Body of pancreas (tissue), 4 donors: Measurements from ENCODE around the gene SNED1. TPM values are rescaled to one million over a fixed set of nuclear protein-coding genes. Genes with fewer than 3 reads are reported as not detected.

Experiments used
- ATAC-seq: fragments of 150-250 bp; one replicate; pipeline ENCODE4 v1.9.1; 2016
- DNase-seq, 4 donors: peaks; one replicate each; pipeline ENCODE4 v3.0.0-alpha.2; 2019
- H3K27ac ChIP-seq, 4 donors: fragments of 200-600 bp; sonication (generic); 1 replicate in 3 of 4; 2 replicates in 1 of 4; pipeline versions ENCODE4 v1.5.1 to v1.6.1; 2016 to 2019; ENCODE audit warnings: mild to moderate bottlenecking in 1 of 4, mixed read lengths in 1 of 4, moderate library complexity in 1 of 4
- H3K27me3 ChIP-seq, 2 donors: fragments of 200-600 bp; sonication (generic); one replicate each; pipeline ENCODE4 v1.6.0; 2016; ENCODE audit warnings: mild to moderate bottlenecking in 1 of 2
- H3K36me3 ChIP-seq, 2 donors: fragments of 200-600 bp; sonication (generic); replicated peaks in 1 of 2; 2 replicates each; pipeline ENCODE4 v1.5.1; 2016; ENCODE audit warnings: low read depth in 2 of 2; ENCODE audit not compliant: insufficient read depth in 1 of 2
- H3K4me1 ChIP-seq: fragments of 200-600 bp; sonication (generic); one replicate; pipeline ENCODE4 v1.6.0; 2016
- H3K4me3 ChIP-seq, 2 donors: fragments of 200-600 bp; sonication (generic); 1 replicate in 1 of 2; 2 replicates in 1 of 2; pipeline ENCODE4 v1.5.1; 2016 to 2019
- H3K9me3 ChIP-seq, 3 donors: fragments of 200-600 bp; sonication (generic); 1 replicate in 2 of 3; 2 replicates in 1 of 3; pipeline ENCODE4 v1.5.1; 2016
- POLR2A ChIP-seq, 3 donors: fragments of 450-650 bp; IDR thresholded peaks; one replicate each; pipeline ENCODE4 v1.6.1; 2016; ENCODE audit warnings: antibody characterized with exemption in 3 of 3, mild to moderate bottlenecking in 2 of 3
- WGBS, 2 donors: methylation state at CpG; one replicate each; pipeline ENCODE4 v1.1.5; 2017; 5-methylcytosine and 5-hydroxymethylcytosine counted together
- intact Hi-C: fragments of 100-400 bp; cut with DNase I; formaldehyde crosslinking; loops from one replicate; pipeline ENCODE4 v1.15.1; 2023
- total RNA-seq, 2 donors: library from RNA; depleted of rRNA; stranded (reverse); fragments of >200 nt; gene quantifications; one replicate each; pipeline ENCODE4 v1.1.0, GENCODE V29; 2016
- TF ChIP-seq, protein P1 (sequence below), 7 experiments: fragments of 450-650 bp in 4 of 7; fragments of 200-600 bp in 3 of 7; sonication (generic) in 3 of 7; IDR thresholded peaks; one replicate each; pipeline ENCODE4 v1.5.1; 2016 to 2019; ENCODE audit warnings: antibody characterized with exemption in 7 of 7

The SNED1 gene
- total RNA-seq, 2 donors from 2014 or later, result 13.5 to 33.0 TPM

DNA sequence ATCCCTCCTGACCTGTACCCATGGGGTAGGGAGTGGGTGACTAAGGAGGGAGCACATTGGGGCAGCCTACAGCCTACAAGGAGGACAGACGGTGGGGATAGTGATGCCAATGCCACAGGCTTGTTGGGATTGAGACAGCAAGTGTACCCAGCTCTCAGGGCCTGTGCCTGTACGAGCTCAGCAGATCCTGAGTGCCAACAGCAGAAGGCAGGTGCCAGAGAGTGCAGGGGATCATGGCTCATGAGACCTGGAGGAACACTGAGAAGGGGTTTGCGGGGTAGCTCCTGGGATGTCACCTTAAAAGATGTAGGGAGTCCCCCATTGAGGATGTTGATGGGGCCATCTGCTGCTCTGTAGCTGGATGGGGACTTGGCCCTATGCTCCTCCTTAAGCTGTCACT is 10.3 kb upstream of the SNED1 start:
- no peaks in the 10 kb centered on the region for H3K36me3 ChIP-seq
- no peak for ATAC-seq
- peaks cover 45% of the 10 kb centered on the region for H3K4me1 ChIP-seq
- no peaks in the 10 kb centered on the region for H3K27me3 ChIP-seq
- intact Hi-C loops, result no loop called here
- DNase-seq, result peak in 3 of 4 donors; percentile 1 to 7 (median 5)
- no peaks in the 10 kb centered on the region for H3K9me3 ChIP-seq
- TF ChIP-seq POLR2A (IDR thresholded peaks at IDR 0.05), result no peak
- TF ChIP-seq, protein P1, sequence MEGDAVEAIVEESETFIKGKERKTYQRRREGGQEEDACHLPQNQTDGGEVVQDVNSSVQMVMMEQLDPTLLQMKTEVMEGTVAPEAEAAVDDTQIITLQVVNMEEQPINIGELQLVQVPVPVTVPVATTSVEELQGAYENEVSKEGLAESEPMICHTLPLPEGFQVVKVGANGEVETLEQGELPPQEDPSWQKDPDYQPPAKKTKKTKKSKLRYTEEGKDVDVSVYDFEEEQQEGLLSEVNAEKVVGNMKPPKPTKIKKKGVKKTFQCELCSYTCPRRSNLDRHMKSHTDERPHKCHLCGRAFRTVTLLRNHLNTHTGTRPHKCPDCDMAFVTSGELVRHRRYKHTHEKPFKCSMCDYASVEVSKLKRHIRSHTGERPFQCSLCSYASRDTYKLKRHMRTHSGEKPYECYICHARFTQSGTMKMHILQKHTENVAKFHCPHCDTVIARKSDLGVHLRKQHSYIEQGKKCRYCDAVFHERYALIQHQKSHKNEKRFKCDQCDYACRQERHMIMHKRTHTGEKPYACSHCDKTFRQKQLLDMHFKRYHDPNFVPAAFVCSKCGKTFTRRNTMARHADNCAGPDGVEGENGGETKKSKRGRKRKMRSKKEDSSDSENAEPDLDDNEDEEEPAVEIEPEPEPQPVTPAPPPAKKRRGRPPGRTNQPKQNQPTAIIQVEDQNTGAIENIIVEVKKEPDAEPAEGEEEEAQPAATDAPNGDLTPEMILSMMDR (IDR thresholded peaks at IDR 0.05), result no peak
- H3K27ac ChIP-seq, result peak overlapping the region in 1 of 4 donors; percentile 74
- no peak overlapping the region for H3K4me3 ChIP-seq
- WGBS, 2 donors, result 95 to 100% methylated on average over 3 of the region's 3 CpGs

DNA sequence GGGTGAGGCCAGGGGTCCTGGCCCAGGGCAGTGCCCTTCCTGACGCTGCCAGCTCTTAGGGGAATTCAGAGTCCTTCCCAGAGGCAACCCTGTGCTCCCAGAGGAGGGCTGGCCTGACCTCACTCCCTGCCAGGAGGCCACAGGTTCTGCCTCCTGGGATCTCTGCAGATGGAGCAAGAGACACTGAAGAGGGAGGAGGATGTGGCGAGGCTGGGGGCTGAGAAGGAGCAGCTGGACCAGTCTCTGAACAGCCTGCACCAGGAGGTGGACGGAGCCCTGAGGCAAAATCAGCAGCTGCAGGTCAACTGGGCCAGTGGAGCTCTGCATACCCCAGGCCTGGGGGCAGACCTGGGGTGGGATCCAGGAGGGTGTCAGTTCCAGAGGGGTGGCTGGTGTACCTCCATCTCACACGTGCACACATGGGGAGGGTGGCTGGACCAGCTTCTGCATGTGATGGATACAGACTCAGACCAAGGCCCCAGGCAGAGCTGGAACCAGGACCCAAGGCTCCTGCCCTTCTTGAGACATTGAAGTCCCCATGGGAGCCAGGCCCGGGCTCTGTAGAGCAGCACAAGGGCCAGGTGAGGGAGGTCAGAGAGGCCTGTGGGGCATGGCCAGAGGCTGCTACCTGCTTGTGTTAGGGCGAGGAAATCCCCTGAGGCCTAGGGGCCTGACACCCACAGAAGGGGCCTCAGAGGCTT is 9.7 kb upstream of the SNED1 start:
- DNase-seq (peak; percentile 1 to 10 (median 5)), ATAC-seq (no peak)
- WGBS, 2 donors, result 80 to 87% methylated on average over 2 to 6 of the region's 6 CpGs
- no peak for TF ChIP-seq POLR2A (IDR thresholded peaks at IDR 0.05)
- TF ChIP-seq, protein P1 (IDR thresholded peaks at IDR 0.05), result no peak
- H3K4me3 ChIP-seq, result no peak overlapping the region
- H3K4me1 ChIP-seq, result peaks cover 41% of the 10 kb centered on the region
- no peaks in the 10 kb centered on the region for H3K9me3 ChIP-seq
- H3K27me3 ChIP-seq, result no peaks in the 10 kb centered on the region
- H3K27ac ChIP-seq, result no peak overlapping the region
- intact Hi-C loops, result no loop called here
- no peaks in the 10 kb centered on the region for H3K36me3 ChIP-seq

DNA sequence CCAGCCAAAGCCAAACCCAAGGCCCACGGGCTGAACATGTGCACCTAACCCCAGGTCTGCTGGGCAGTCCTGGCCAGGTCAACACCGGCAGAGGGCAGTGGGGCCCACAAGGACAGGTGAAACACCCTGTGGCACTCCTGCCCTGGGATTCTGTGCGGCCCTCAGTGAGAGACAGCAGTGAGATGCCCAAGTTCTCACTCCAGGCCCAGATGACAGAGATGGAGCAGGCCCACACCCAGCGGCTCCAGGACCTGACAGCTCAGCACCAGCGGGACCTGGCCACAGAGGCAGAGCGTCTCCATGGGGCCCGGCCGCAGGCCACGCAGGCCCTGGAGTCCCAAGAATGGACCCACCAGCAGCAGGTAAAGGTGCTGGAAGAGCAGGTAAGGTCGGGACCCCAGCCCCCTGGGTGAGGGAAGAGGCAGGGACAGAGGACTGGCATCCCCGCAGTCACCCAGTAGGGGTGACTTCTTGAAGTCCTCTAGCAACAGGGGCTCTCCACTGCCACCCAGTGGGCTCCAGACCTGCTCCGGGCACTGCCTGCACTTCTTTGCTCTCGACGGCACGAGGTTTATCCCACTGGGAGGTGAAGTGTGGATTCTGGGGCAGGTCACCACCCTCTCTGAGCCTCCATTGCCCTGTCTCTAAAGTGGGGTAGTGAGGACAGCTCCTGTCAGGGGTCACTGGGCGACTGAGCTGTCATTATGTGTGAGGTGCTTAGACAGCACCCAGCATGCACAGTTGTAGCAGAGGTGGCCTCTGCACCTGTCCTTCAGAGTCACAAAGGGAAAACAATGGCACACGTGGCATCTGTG is 8.8 kb upstream of the SNED1 start:
- Histone ChIP-seq H3K4me3 (no peak overlapping the region), H3K4me1 (peaks cover 47% of the 10 kb centered on the region), H3K27me3 (no peaks in the 10 kb centered on the region), H3K27ac (no peak overlapping the region), H3K9me3 (no peaks in the 10 kb centered on the region), H3K36me3 (no peaks in the 10 kb centered on the region)
- TF ChIP-seq, protein P1 (IDR thresholded peaks at IDR 0.05), result peak in 4 of 7 experiments; percentile 13 to 28 (median 24)
- TF ChIP-seq POLR2A (IDR thresholded peaks at IDR 0.05), result no peak
- intact Hi-C loops, result no loop called here
- ATAC-seq (no peak), DNase-seq (peak; percentile 1 to 37 (median 23))
- 58 to 86% methylated on average over 4 to 15 of the region's 17 CpGs for WGBS, 2 donors

DNA sequence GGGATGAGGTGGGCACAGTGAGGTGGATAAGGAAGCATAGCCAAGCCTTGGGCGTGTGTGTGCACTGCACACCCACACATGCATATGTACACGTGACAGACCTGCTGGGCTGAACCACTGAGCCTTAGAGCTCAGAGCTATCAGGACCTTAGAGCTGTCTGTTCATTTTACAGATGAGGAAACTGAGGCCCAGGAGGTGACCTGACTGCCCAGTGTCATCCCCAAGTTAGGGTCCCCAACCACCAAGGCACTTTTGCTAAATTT is 8.2 kb upstream of the SNED1 start:
- no peak overlapping the region for H3K27ac ChIP-seq
- WGBS, 2 donors, result 61 to 76% methylated on average over 2 of the region's 2 CpGs
- H3K4me3 ChIP-seq, result no peak overlapping the region
- ATAC-seq (no peak), DNase-seq (peak in 1 of 4 donors; percentile 1)
- no peaks in the 10 kb centered on the region for H3K27me3 ChIP-seq
- H3K9me3 ChIP-seq, result no peaks in the 10 kb centered on the region
- TF ChIP-seq, protein P1 (IDR thresholded peaks at IDR 0.05), result no peak
- no peak for TF ChIP-seq POLR2A (IDR thresholded peaks at IDR 0.05)
- intact Hi-C loops, result no loop called here
- no peaks in the 10 kb centered on the region for H3K36me3 ChIP-seq
- H3K4me1 ChIP-seq, result peaks cover 52% of the 10 kb centered on the region
